ENCODE data around the gene C10orf62.
A peak's percentile ranks its signal among the peaks of the same experiment; 100 is the strongest.

The C10orf62 gene

DNA sequence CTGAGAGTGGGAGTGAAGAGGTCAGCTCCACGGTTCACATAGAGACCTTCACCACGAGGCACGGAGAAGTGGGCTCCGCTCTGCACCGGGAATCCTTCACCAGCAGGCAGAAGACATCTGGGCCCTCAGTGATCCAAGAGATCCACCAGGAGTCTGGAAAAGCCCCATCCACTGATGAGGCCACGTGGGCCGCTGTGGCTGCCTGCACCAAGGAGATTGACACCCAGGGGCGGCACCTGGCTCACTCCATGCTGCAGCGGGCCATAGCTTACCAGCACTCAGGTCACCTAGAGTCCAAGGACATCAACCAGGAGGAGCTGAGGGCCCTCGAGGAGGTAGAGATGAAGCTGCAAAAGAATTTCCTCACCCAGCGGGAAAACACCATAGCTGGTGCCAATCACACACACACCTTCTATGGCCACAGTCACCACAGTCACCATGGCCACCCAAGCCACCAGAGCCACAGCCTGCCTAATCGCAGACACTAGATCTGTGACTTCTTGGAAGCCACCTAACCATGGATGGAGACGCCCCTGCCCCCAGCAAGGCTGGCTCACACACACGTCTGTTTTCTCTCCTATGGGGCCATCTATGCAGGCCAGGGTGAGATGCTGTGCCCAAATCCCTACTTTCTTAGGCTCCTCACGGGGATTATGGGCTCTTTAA lies 694 bp downstream of the C10orf62 start:
- H3K4me3 ChIP-seq (ENCODE audit: low read length in 2 of 2): no peak overlapping the region
- DNase-seq (ENCODE audit: low spot score): no peak
- H3K27me3 ChIP-seq (ENCODE audit: control insufficient read depth in 3 of 3, insufficient read depth in 3 of 3, low read depth in 1 of 3, low read length in 3 of 3): no peaks in the 10 kb centered on the region
- H3K36me3 ChIP-seq (replicated peaks in 1 of 2; ENCODE audit: control insufficient read depth in 2 of 2, insufficient read depth in 2 of 2, low read length in 2 of 2): no peaks in the 10 kb centered on the region
- no CpG with 5 or more reads among the region's 15 CpGs for WGBS, 2 donors (ENCODE audit: extremely low coverage in 2 of 2, insufficient read length in 2 of 2, insufficient replicate concordance in 1 of 2)
- H3K27ac ChIP-seq (replicated peaks; ENCODE audit: low read length): no peak overlapping the region
- H2AK5ac ChIP-seq (ENCODE audit: low read depth, low read length): peak overlapping the region; percentile 32
- H3K9me3 ChIP-seq (replicated peaks in 1 of 2; ENCODE audit: control insufficient read depth in 2 of 2, insufficient read depth in 1 of 2, low read depth in 1 of 2, low read length in 2 of 2): no peaks in the 10 kb centered on the region
- H2AFZ ChIP-seq (ENCODE audit: low read length): no peak overlapping the region
- peak overlapping the region; percentile 47 for H2BK120ac ChIP-seq (ENCODE audit: low read depth, low read length)
- no peak overlapping the region for H4K8ac ChIP-seq (ENCODE audit: low read depth, low read length)
- H3K14ac ChIP-seq (ENCODE audit: low read length): peak overlapping the region; percentile 75
- no peak overlapping the region for H2BK5ac ChIP-seq (ENCODE audit: low read length)
- H4K91ac ChIP-seq (ENCODE audit: low read depth, low read length, poor library complexity): peak overlapping the region; percentile 72
- H3K9ac ChIP-seq (ENCODE audit: low read depth, low read length, poor library complexity): no peak overlapping the region
- no peak overlapping the region for H2BK15ac ChIP-seq (ENCODE audit: low read length)
- H3K79me1 ChIP-seq (ENCODE audit: low read depth, low read length): peaks cover 1% of the 10 kb centered on the region
- H3K23ac ChIP-seq (ENCODE audit: low read depth, low read length, poor library complexity): no peak overlapping the region
- H3K4ac ChIP-seq (ENCODE audit: low read length): no peak overlapping the region
- peak overlapping the region; percentile 58 for H2BK12ac ChIP-seq (ENCODE audit: low read length)
- H3K4me1 ChIP-seq (ENCODE audit: control insufficient read depth in 2 of 2, insufficient read depth in 1 of 2, low read depth in 1 of 2, low read length in 2 of 2): peaks cover 0 to 4% of the 10 kb centered on the region in 2 donors
- H3K18ac ChIP-seq (ENCODE audit: low read length): peak overlapping the region; percentile 48
- no peak overlapping the region for H3K4me2 ChIP-seq (ENCODE audit: insufficient read depth, low read length, poor library complexity, severe bottlenecking)

DNA sequence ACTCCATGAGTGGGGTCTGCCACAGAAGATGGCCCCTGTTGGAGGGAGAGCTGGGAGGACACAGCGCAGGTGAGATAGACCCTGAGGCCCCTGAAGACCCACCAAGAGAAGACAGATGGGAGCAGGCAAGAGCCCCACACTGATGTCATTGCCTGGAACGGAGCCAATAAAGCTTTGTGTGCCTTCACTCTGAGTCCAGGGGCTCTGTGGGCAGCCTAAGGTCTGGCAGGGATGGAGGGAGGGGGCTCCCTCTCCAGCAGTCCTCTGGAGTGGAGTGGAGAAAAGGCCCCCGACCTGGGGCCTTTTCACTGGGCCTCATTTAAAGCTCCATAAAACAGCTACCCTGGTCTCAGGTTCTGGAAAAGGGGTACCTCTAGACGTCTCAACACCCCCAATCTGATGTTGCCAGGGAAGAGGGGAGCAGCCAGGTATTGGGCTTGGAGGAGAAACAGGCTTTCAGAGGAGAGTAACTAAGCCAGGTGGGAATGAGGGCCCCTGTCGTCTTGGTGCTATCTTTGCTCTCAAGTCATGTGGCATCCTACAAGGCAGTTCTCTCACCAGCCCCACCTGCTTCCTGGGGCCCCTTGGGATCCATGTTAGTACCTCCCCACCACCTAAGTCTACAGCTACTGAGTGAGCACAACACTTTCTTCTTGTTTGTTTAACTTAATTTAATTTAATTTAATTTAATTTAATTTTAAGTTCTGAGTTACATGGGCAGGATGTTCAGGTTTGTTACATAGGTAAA lies 1.4 kb downstream of the C10orf62 start:
- no peak overlapping the region for H3K14ac ChIP-seq (ENCODE audit: low read length)
- DNase-seq (ENCODE audit: low spot score): no peak
- WGBS, 2 donors (ENCODE audit: extremely low coverage in 2 of 2, insufficient read length in 2 of 2, insufficient replicate concordance in 1 of 2): no CpG with 5 or more reads among the region's 5 CpGs

DNA sequence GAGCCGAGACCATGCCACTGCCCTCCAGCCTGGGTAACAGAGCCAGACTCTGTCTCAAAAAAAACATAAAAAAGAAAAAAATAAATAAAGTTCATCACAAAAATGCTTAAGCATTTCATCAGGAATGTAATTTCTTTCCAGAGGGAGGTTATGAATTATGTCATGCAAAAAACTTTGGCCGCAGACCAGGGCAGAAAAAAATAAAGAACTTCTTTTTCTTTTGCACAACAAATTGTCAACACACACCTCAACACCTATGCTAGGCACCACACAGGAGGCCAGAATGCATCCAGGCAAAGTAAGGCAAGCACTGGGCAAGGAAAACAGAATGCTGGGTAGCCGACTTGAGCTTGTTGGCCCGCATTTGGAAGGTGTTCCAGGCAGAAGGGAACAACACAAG lies 3.9 kb downstream of the C10orf62 start:
- no CpG with 5 or more reads among the region's 4 CpGs for WGBS, 2 donors (ENCODE audit: extremely low coverage in 2 of 2, insufficient read length in 2 of 2, insufficient replicate concordance in 1 of 2)

More for the DNA sequence above, 1.4 kb downstream of the C10orf62 start:
- Histone ChIP-seq H3K27me3 (ENCODE audit: control insufficient read depth in 3 of 3, insufficient read depth in 3 of 3, low read depth in 1 of 3, low read length in 3 of 3) (no peaks in the 10 kb centered on the region), H3K79me1 (ENCODE audit: low read depth, low read length) (peaks cover 1% of the 10 kb centered on the region), H3K4ac (ENCODE audit: low read length) (no peak overlapping the region), H3K9ac (ENCODE audit: low read depth, low read length, poor library complexity) (no peak overlapping the region), H4K91ac (ENCODE audit: low read depth, low read length, poor library complexity) (no peak overlapping the region), H2BK5ac (ENCODE audit: low read length) (no peak overlapping the region), H2BK12ac (ENCODE audit: low read length) (no peak overlapping the region), H3K23ac (ENCODE audit: low read depth, low read length, poor library complexity) (no peak overlapping the region), H3K4me1 (ENCODE audit: control insufficient read depth in 2 of 2, insufficient read depth in 1 of 2, low read depth in 1 of 2, low read length in 2 of 2) (peaks cover under 1 to 3% of the 10 kb centered on the region in 2 donors), H3K4me3 (ENCODE audit: low read length in 2 of 2) (no peak overlapping the region), H3K36me3 (replicated peaks in 1 of 2; ENCODE audit: control insufficient read depth in 2 of 2, insufficient read depth in 2 of 2, low read length in 2 of 2) (no peaks in the 10 kb centered on the region), H3K9me3 (replicated peaks in 1 of 2; ENCODE audit: control insufficient read depth in 2 of 2, insufficient read depth in 1 of 2, low read depth in 1 of 2, low read length in 2 of 2) (no peaks in the 10 kb centered on the region), H3K4me2 (ENCODE audit: insufficient read depth, low read length, poor library complexity, severe bottlenecking) (no peak overlapping the region), H2AFZ (ENCODE audit: low read length) (no peak overlapping the region), H3K27ac (replicated peaks; ENCODE audit: low read length) (no peak overlapping the region), H4K8ac (ENCODE audit: low read depth, low read length) (no peak overlapping the region), H2BK15ac (ENCODE audit: low read length) (no peak overlapping the region), H2AK5ac (ENCODE audit: low read depth, low read length) (no peak overlapping the region), H2BK120ac (ENCODE audit: low read depth, low read length) (no peak overlapping the region), H3K18ac (ENCODE audit: low read length) (peak overlapping the region; percentile 38)

More for the DNA sequence above, 3.9 kb downstream of the C10orf62 start:
- H3K4me2 ChIP-seq (ENCODE audit: insufficient read depth, low read length, poor library complexity, severe bottlenecking): no peak overlapping the region
- peaks cover 1% of the 10 kb centered on the region for H3K79me1 ChIP-seq (ENCODE audit: low read depth, low read length)
- H3K27me3 ChIP-seq (ENCODE audit: control insufficient read depth in 3 of 3, insufficient read depth in 3 of 3, low read depth in 1 of 3, low read length in 3 of 3): no peaks in the 10 kb centered on the region
- H3K36me3 ChIP-seq (replicated peaks in 1 of 2; ENCODE audit: control insufficient read depth in 2 of 2, insufficient read depth in 2 of 2, low read length in 2 of 2): no peaks in the 10 kb centered on the region
- H3K9me3 ChIP-seq (replicated peaks in 1 of 2; ENCODE audit: control insufficient read depth in 2 of 2, insufficient read depth in 1 of 2, low read depth in 1 of 2, low read length in 2 of 2): no peaks in the 10 kb centered on the region
- H3K18ac ChIP-seq (ENCODE audit: low read length): no peak overlapping the region
- no peak overlapping the region for H3K4me3 ChIP-seq (ENCODE audit: low read length in 2 of 2)
- no peak overlapping the region for H4K8ac ChIP-seq (ENCODE audit: low read depth, low read length)
- H3K9ac ChIP-seq (ENCODE audit: low read depth, low read length, poor library complexity): no peak overlapping the region
- no peak overlapping the region for H3K14ac ChIP-seq (ENCODE audit: low read length)
- no peak overlapping the region for H3K23ac ChIP-seq (ENCODE audit: low read depth, low read length, poor library complexity)
- H3K4ac ChIP-seq (ENCODE audit: low read length): no peak overlapping the region
- peaks cover 3 to 5% of the 10 kb centered on the region in 2 donors for H3K4me1 ChIP-seq (ENCODE audit: control insufficient read depth in 2 of 2, insufficient read depth in 1 of 2, low read depth in 1 of 2, low read length in 2 of 2)
- no peak overlapping the region for H2BK15ac ChIP-seq (ENCODE audit: low read length)
- no peak overlapping the region for H3K27ac ChIP-seq (replicated peaks; ENCODE audit: low read length)
- no peak overlapping the region for H2BK5ac ChIP-seq (ENCODE audit: low read length)
- H2AK5ac ChIP-seq (ENCODE audit: low read depth, low read length): no peak overlapping the region
- no peak overlapping the region for H4K91ac ChIP-seq (ENCODE audit: low read depth, low read length, poor library complexity)
- H2AFZ ChIP-seq (ENCODE audit: low read length): no peak overlapping the region
- no peak for DNase-seq (ENCODE audit: low spot score)
- H2BK12ac ChIP-seq (ENCODE audit: low read length): no peak overlapping the region
- no peak overlapping the region for H2BK120ac ChIP-seq (ENCODE audit: low read depth, low read length)
